ENCODE results near the gene TAL1.

DNA sequence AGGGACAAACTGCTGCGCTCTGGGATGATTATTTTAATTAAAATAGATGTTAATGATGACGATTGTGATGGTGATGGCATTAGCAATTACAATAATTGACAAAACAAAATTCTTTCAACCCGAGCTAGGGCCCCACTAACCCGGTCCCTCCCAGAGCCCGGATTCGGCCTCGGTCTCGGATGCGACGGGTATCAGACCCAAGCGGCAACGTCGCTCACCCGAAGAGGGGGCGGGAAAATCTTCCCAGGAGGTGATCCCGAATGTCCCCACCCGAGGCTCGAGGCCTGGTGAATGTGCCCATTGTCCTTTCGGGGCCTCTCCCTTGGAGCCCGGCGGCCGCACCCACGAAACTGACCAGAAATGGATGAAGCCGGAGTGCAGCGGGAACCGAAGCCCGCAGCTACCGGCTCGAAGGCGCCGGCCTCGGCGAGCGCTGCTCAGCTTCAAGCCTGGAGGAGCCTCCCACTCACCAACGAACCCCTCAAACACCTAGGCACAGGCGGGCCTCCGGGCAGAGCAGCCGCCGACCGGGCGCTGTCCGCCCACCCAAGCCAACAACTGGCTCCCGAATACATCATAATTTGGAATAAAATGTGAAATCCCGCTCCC, 1.2 kb downstream of the TAL1 start:
- TF ChIP-seq FLYWCH1 (CRISPR knock-in tag; IDR thresholded peaks at IDR 0.05) (no peak), MYC (CRISPR knock-in tag; IDR thresholded peaks at IDR 0.05; ENCODE audit: borderline replicate concordance) (no peak), CTCF (CRISPR knock-in tag; IDR thresholded peaks at IDR 0.05) (no peak)
- TF ChIP-seq, protein P1, sequence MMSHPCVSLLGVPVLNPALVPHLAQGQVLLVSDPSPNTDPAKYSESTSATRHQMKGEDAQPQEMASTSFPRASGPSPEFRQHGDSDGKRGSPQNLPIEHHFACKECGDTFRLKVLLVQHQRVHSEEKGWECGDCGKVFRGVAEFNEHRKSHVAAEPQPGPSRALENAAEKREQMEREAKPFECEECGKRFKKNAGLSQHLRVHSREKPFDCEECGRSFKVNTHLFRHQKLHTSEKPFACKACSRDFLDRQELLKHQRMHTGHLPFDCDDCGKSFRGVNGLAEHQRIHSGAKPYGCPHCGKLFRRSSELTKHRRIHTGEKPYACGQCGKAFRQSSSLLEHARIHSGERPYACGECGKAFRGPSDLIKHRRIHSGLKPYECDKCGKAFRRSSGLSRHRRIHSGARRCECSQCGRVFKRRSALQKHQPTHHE (CRISPR knock-in tag; IDR thresholded peaks at IDR 0.05; ENCODE audit: borderline replicate concordance), result no peak
